H1 (cell line): ENCODE data around the gene DNAH8. TPM values are rescaled to one million over a fixed set of nuclear protein-coding genes. Genes with fewer than 3 reads are reported as not detected.

ENCODE experiments used
- CTCF ChIA-PET: fragments of 300-600 bp; sonication (Branson Sonifier 250); formaldehyde crosslinking; loops from one replicate; lab custom pipeline; 2021; ENCODE audit not compliant: partially characterized antibody; lab: Charles Lee
- POLR2A ChIA-PET: fragments of 300-600 bp; sonication (Branson Sonifier 250); formaldehyde crosslinking; loops from one replicate; lab custom pipeline; 2021; ENCODE audit warnings: inconsistent platforms; ENCODE audit not compliant: partially characterized antibody; lab: Charles Lee
- DNase-seq, 2 experiments: peaks; one replicate each; pipeline versions ENCODE4 v3.0.0 to v3.0.0-alpha.2; 2010 to 2022; ENCODE audit warnings: low spot score in 2 of 2, low read depth in 1 of 2, mixed read lengths in 1 of 2
- FAIRE-seq: peaks from 2 replicates; lab custom pipeline; 2011; peaks lifted over from hg19 to GRCh38; lab: Jason Lieb, UNC
- H2AFZ ChIP-seq: 2 replicates; pipeline ENCODE4 v1.8.1; 2012; ENCODE audit warnings: low read length, inconsistent platforms
- H2AK5ac ChIP-seq: 2 replicates; pipeline ENCODE4 v1.6.1; 2013; ENCODE audit warnings: low read depth, low read length
- H2BK120ac ChIP-seq: replicated peaks from 2 replicates; pipeline ENCODE3; 2013; ENCODE audit warnings: low read depth, low read length, inconsistent platforms
- H2BK12ac ChIP-seq: 2 replicates; pipeline ENCODE4 v1.6.1; 2013; ENCODE audit warnings: low read depth, low read length
- H2BK15ac ChIP-seq: 2 replicates; pipeline ENCODE4 v1.6.1; 2013; ENCODE audit warnings: low read length
- H2BK20ac ChIP-seq: 2 replicates; pipeline ENCODE4 v1.6.1; 2013; ENCODE audit warnings: low read length
- H2BK5ac ChIP-seq: 2 replicates; pipeline ENCODE4 v1.6.1; 2013; ENCODE audit warnings: low read depth, low read length
- H3K14ac ChIP-seq: 2 replicates; pipeline ENCODE4 v1.6.1; 2013; ENCODE audit warnings: inconsistent platforms; ENCODE audit not compliant: insufficient read length
- H3K18ac ChIP-seq: 2 replicates; pipeline ENCODE4 v1.6.1; 2013; ENCODE audit warnings: low read length; ENCODE audit errors: extremely low read depth
- H3K23ac ChIP-seq: 2 replicates; pipeline ENCODE4 v1.6.1; 2013; ENCODE audit warnings: inconsistent platforms; ENCODE audit not compliant: insufficient read length
- H3K23me2 ChIP-seq: 2 replicates; pipeline ENCODE4 v1.6.1; 2013; ENCODE audit warnings: low read depth, low read length
- H3K27ac ChIP-seq: 2 replicates; pipeline ENCODE4 v1.6.1; 2011; ENCODE audit warnings: low read depth, low read length, inconsistent platforms
- H3K27me3 ChIP-seq, 4 experiments: replicated peaks in 1 of 4; 1 replicate in 1 of 4; 2 replicates in 3 of 4; pipeline versions ENCODE4 v1.6.1 to v1.8.1; 2011 to 2013; ENCODE audit warnings: low read length in 3 of 4, mild to moderate bottlenecking in 3 of 4, inconsistent platforms in 2 of 4, mixed read lengths in 2 of 4, moderate library complexity in 1 of 4; ENCODE audit not compliant: control insufficient read depth in 3 of 4, insufficient read depth in 3 of 4; ENCODE audit errors: extremely low read depth in 1 of 4
- H3K36me3 ChIP-seq, 4 experiments: 2 replicates each; pipeline versions ENCODE4 v1.6.1 to v1.8.1; 2011 to 2013; ENCODE audit warnings: mild to moderate bottlenecking in 4 of 4, low read length in 3 of 4, moderate library complexity in 2 of 4, control low read depth in 1 of 4, inconsistent platforms in 1 of 4; ENCODE audit not compliant: insufficient read depth in 4 of 4, control insufficient read depth in 2 of 4
- H3K4ac ChIP-seq: replicated peaks from 2 replicates; pipeline ENCODE3; 2013; ENCODE audit warnings: low read length, low read depth, mixed read lengths, inconsistent platforms; ENCODE audit not compliant: insufficient read length
- H3K4me1 ChIP-seq, 4 experiments: replicated peaks in 1 of 4; 1 replicate in 1 of 4; 2 replicates in 3 of 4; pipeline versions ENCODE4 v1.6.1 to v1.8.1; 2011 to 2013; ENCODE audit warnings: low read length in 3 of 4, inconsistent platforms in 2 of 4, mixed read lengths in 1 of 4; ENCODE audit not compliant: insufficient read depth in 4 of 4, control insufficient read depth in 3 of 4
- H3K4me2 ChIP-seq, 2 experiments: 2 replicates each; pipeline versions ENCODE4 v1.6.1 to v1.8.1; 2011 to 2013; ENCODE audit warnings: low read depth in 2 of 2, low read length in 2 of 2, control low read depth in 1 of 2, inconsistent platforms in 1 of 2, mild to moderate bottlenecking in 1 of 2; ENCODE audit not compliant: insufficient read depth in 1 of 2
- H3K4me3 ChIP-seq, 4 experiments: fragments of 200-600, 300-600 bp in 1 of 4; sonication (generic), shearing (Covaris generic), sonication (Bioruptor Twin) in 1 of 4; 2 replicates each; pipeline versions ENCODE4 v1.5.1 to v1.8.1; 2011 to 2016; ENCODE audit warnings: low read length in 4 of 4, low read depth in 3 of 4, control low read depth in 2 of 4, inconsistent platforms in 2 of 4, mild to moderate bottlenecking in 2 of 4, mixed read lengths in 1 of 4, moderate library complexity in 1 of 4; ENCODE audit not compliant: insufficient read depth in 2 of 4; ENCODE audit errors: extremely low read depth in 1 of 4
- H3K56ac ChIP-seq: replicated peaks from 2 replicates; pipeline ENCODE3; 2013; ENCODE audit warnings: low read depth, mild to moderate bottlenecking, mixed read lengths, low read length, inconsistent platforms; ENCODE audit not compliant: insufficient read length
- H3K79me1 ChIP-seq: 2 replicates; pipeline ENCODE4 v1.6.1; 2013; ENCODE audit warnings: low read depth, low read length, control low read depth
- H3K79me2 ChIP-seq, 2 experiments: 2 replicates each; pipeline versions ENCODE4 v1.6.1 to v1.8.1; 2012 to 2013; ENCODE audit warnings: low read length in 2 of 2, mild to moderate bottlenecking in 2 of 2, inconsistent platforms in 1 of 2; ENCODE audit not compliant: insufficient read depth in 2 of 2, control insufficient read depth in 1 of 2
- H3K9ac ChIP-seq, 4 experiments: replicated peaks in 1 of 4; 1 replicate in 1 of 4; 2 replicates in 3 of 4; pipeline versions ENCODE4 v1.6.1 to v1.8.1; 2011 to 2013; ENCODE audit warnings: low read depth in 3 of 4, low read length in 3 of 4, control low read depth in 2 of 4, mild to moderate bottlenecking in 2 of 4, moderate library complexity in 2 of 4, inconsistent platforms in 1 of 4; ENCODE audit errors: extremely low read depth in 1 of 4
- H3K9me3 ChIP-seq, 2 experiments: 2 replicates each; pipeline versions ENCODE4 v1.6.1 to v1.8.1; 2012 to 2013; ENCODE audit warnings: mild to moderate bottlenecking in 2 of 2, moderate library complexity in 2 of 2, control low read depth in 1 of 2, inconsistent platforms in 1 of 2, low read depth in 1 of 2, low read length in 1 of 2, mixed read lengths in 1 of 2; ENCODE audit not compliant: insufficient read depth in 2 of 2
- H4K20me1 ChIP-seq, 2 experiments: replicated peaks in 1 of 2; 2 replicates each; pipeline versions ENCODE3 to v1.8.1; 2011 to 2013; ENCODE audit warnings: inconsistent platforms in 2 of 2, low read length in 2 of 2, mild to moderate bottlenecking in 1 of 2; ENCODE audit not compliant: insufficient read depth in 2 of 2, control insufficient read depth in 1 of 2
- H4K5ac ChIP-seq: 2 replicates; pipeline ENCODE4 v1.6.1; 2013; ENCODE audit warnings: low read length, low read depth, mixed read lengths, inconsistent platforms; ENCODE audit not compliant: insufficient read length
- H4K8ac ChIP-seq: 2 replicates; pipeline ENCODE4 v1.8.0; 2013; ENCODE audit warnings: mild to moderate bottlenecking, moderate library complexity, low read length, inconsistent platforms; ENCODE audit not compliant: insufficient read depth; ENCODE audit errors: extremely low read depth
- H4K91ac ChIP-seq: replicated peaks from 2 replicates; pipeline ENCODE3; 2013; ENCODE audit warnings: low read length, mixed read lengths, inconsistent platforms; ENCODE audit not compliant: insufficient read length
- ASH2L ChIP-seq: fragments of 200-600, 300-600 bp; sonication (generic); IDR thresholded peaks from one replicate; pipeline ENCODE4 v1.7.1; 2017; ENCODE audit warnings: low read length
- ATF3 ChIP-seq: IDR thresholded peaks from 2 replicates; pipeline ENCODE4 v1.6.1; 2011; ENCODE audit warnings: low read depth, mild to moderate bottlenecking, low read length; ENCODE audit not compliant: insufficient read depth
- EGR1 ChIP-seq: IDR thresholded peaks from 2 replicates; pipeline ENCODE4 v1.6.1; 2011; ENCODE audit warnings: low read depth, low read length, borderline replicate concordance
- EP300 ChIP-seq, 2 experiments: IDR thresholded peaks; 1 replicate in 1 of 2; 2 replicates in 1 of 2; pipeline ENCODE4 v1.6.1; 2011 to 2012; ENCODE audit warnings: low read depth in 2 of 2, low read length in 2 of 2, mild to moderate bottlenecking in 2 of 2, borderline replicate concordance in 1 of 2, inconsistent platforms in 1 of 2, moderate library complexity in 1 of 2
- HDAC2 ChIP-seq, 2 experiments: fragments of 300-600 bp in 1 of 2; sonication (generic) in 1 of 2; IDR thresholded peaks; 2 replicates each; pipeline ENCODE4 v1.6.1; 2011 to 2012; ENCODE audit warnings: low read depth in 2 of 2, low read length in 2 of 2, mild to moderate bottlenecking in 2 of 2, moderate library complexity in 2 of 2, borderline replicate concordance in 1 of 2, inconsistent platforms in 1 of 2
- PHF8 ChIP-seq: fragments of 200-600 bp; sonication (generic); conservative IDR thresholded peaks from 2 replicates; pipeline ENCODE4 v1.7.1; 2012; ENCODE audit warnings: low read depth, mild to moderate bottlenecking, inconsistent platforms, low read length, moderate library complexity
- POLR2AphosphoS5 ChIP-seq: IDR thresholded peaks from 2 replicates; pipeline ENCODE4 v1.6.1; 2011; ENCODE audit warnings: low read depth, low read length
- SRF ChIP-seq: IDR thresholded peaks from 2 replicates; pipeline ENCODE4 v1.6.1; 2011; ENCODE audit warnings: mild to moderate bottlenecking, low read depth, low read length, moderate library complexity
- SUZ12 ChIP-seq: fragments of 200-600 bp; sonication (generic); IDR thresholded peaks from 2 replicates; pipeline ENCODE4 v1.6.1; 2012; ENCODE audit warnings: mild to moderate bottlenecking, inconsistent platforms, low read length, moderate library complexity, mixed read lengths
- TAF7 ChIP-seq: optimal IDR thresholded peaks from 2 replicates; pipeline ENCODE3; 2011; ENCODE audit warnings: low read depth, mild to moderate bottlenecking, inconsistent platforms, low read length, moderate library complexity, borderline replicate concordance
- TEAD4 ChIP-seq: IDR thresholded peaks from 2 replicates; pipeline ENCODE4 v1.6.1; 2012; ENCODE audit warnings: low read depth, low read length, inconsistent platforms, mixed read lengths
- YY1 ChIP-seq: IDR thresholded peaks from 2 replicates; pipeline ENCODE4 v1.6.1; 2011; ENCODE audit warnings: low read depth, mild to moderate bottlenecking, low read length
- ZNF274 ChIP-seq: IDR thresholded peaks from 2 replicates; pipeline ENCODE4 v1.7.0; 2012; ENCODE audit warnings: low read length, borderline replicate concordance; ENCODE audit errors: extremely low read depth
- WGBS, 2 experiments: shearing (Covaris generic) in 1 of 2; methylation state at CpG; one replicate each; pipeline versions ENCODE4 v1.1.6 to v1.1.7; 2013 to 2015; ENCODE audit warnings: low lambda C conversion rate in 2 of 2, mixed read lengths in 2 of 2, inconsistent platforms in 1 of 2, low coverage in 1 of 2, missing lambda C conversion rate in 1 of 2; ENCODE audit not compliant: insufficient replicate concordance in 2 of 2, insufficient coverage in 1 of 2, insufficient read length in 1 of 2; ENCODE audit errors: extremely low coverage in 1 of 2, missing lambda C conversion rate in 1 of 2; 5-methylcytosine and 5-hydroxymethylcytosine counted together
- polyA plus RNA-seq, 7 experiments: library from polyadenylated mRNA; depleted of rRNA in 3 of 7; stranded (reverse) in 5 of 7; unstranded in 2 of 7; fragments of >200 nt in 5 of 7; fragments of 200-250 nt in 2 of 7; gene quantifications; 1 replicate in 5 of 7; 2 replicates in 1 of 7; 4 replicates in 1 of 7; pipeline versions ENCODE4 v1.2.1 to v1.2.3, GENCODE V29; 2011 to 2013; ENCODE audit warnings: missing spikeins in 2 of 7, mixed read lengths in 2 of 7
- total RNA-seq: library from RNA; stranded (reverse); fragmentation: NEBNext Ultra II Directional; extraction: Animal tissue kit (Norgen Biotek cat#: 25700); gene quantifications from 2 replicates; pipeline ENCODE4 v1.2.1, GENCODE V29; 2021

The DNAH8 gene
- total and polyA plus RNA-seq, 2 of the 8 experiments (the other 6 are each of a cell fraction or from before 2014, with no cell fraction given), result under 0.01 TPM; not detected in 1

GRCh38 chr6:38799529-38800184 is 84.5 kb downstream of the DNAH8 start:
- CTCF ChIA-PET, result interaction anchor here (1.0 kb wide), 1 partner anchor 42 kb away, joined by 4 read pairs; no protein-coding TSS in a partner anchor
- Histone ChIP-seq H3K56ac (no peak overlapping the region), H2BK20ac (no peak overlapping the region), H3K27ac (no peak overlapping the region), H4K20me1 (no peaks in the 10 kb centered on the region), H3K4ac (no peak overlapping the region), H4K5ac (no peak overlapping the region), H4K8ac (no peak overlapping the region), H2BK15ac (no peak overlapping the region), H3K9me3 (no peaks in the 10 kb centered on the region), H3K23ac (no peak overlapping the region), H3K23me2 (no peaks in the 10 kb centered on the region), H2BK5ac (no peak overlapping the region), H2BK12ac (no peak overlapping the region), H3K36me3 (no peaks in the 10 kb centered on the region), H3K27me3 (no peaks in the 10 kb centered on the region), H3K79me1 (no peaks in the 10 kb centered on the region), H4K91ac (no peak overlapping the region), H2BK120ac (no peak overlapping the region), H3K79me2 (no peaks in the 10 kb centered on the region), H3K4me2 (no peak overlapping the region), H3K4me1 (peaks cover 0 to 2% (median 0%) of the 10 kb centered on the region in 4 experiments; a peak in 2 of 7 replicates), H3K9ac (no peak overlapping the region), H3K18ac (no peak overlapping the region), H2AFZ (no peak overlapping the region), H2AK5ac (no peak overlapping the region), H3K14ac (no peak overlapping the region), H3K4me3 (no peak overlapping the region)
- POLR2A ChIA-PET, result no interaction called here
- FAIRE-seq (no peak), DNase-seq (no peak)
- 67% methylated on average over 2 of the region's 2 CpGs; no CpG with 5 or more reads in 1 of the 2 experiments for WGBS, 2 experiments
- no peak for TF ChIP-seq YY1
- TF ChIP-seq PHF8, result no peak
- no peak for TF ChIP-seq EGR1
- TF ChIP-seq TEAD4, result no peak
- TF ChIP-seq ATF3, result no peak
- TF ChIP-seq HDAC2 (IDR thresholded peaks at IDR 0.05; ENCODE audit: borderline replicate concordance in 1 of 2, low read depth in 2 of 2, low read length in 2 of 2), result no peak
- no peak for TF ChIP-seq SRF
- TF ChIP-seq ZNF274, result no peak
- no peak for TF ChIP-seq SUZ12
- no peak for TF ChIP-seq EP300 (IDR thresholded peaks at IDR 0.05; ENCODE audit: borderline replicate concordance in 1 of 2, low read depth in 2 of 2, low read length in 2 of 2)
- no peak for TF ChIP-seq POLR2AphosphoS5
- TF ChIP-seq TAF7, result no peak
- TF ChIP-seq ASH2L, result no peak
